GM19023 (cell line): Measurements from ENCODE around the gene MAVS.

ENCODE experiments used
- ATAC-seq: cut with Tn5 transposase; IDR thresholded peaks from one replicate; pipeline ENCODE4 v1.9.1; 2021; ENCODE audit warnings: mild to moderate bottlenecking, moderate library complexity; ENCODE audit not compliant: unreplicated experiment

MAVS gene

DNA sequence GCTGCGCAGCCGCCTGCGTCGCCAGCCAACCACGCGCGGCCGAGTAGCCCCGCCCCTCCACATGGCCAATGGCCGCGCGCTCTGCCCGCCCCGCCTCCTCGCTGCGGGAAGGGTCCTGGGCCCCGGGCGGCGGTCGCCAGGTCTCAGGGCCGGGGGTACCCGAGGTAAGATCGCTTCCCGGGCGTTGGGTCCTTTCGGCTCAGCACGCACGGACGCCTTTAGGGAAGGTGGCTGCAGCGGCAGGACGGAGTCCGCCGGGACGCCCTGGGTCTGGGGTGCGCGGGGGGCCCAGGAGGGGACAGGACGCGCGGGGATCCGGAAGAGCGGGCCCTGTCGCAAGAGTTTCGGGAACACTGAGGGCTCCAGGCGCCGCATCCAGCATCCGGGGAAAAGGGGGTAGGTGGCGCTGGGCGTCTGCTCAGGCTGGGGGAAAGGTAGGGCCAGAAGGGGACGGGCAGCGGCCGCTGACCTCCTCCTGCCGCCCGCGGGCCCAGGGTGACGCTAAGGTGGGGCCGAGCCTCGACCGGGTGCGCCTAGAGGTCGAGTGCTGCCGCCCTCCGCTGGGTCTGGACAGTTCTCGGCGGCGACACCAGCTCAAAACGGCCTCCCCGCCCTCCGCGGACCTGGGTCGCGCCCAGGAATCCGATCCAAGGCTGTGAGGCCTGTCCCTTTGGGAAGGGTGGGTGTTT is at the start of gene MAVS:
MAVS (plus strand) TSS at position 95 of the 689 bp plus-strand sequence. CDS start 7,791 bp downstream, outside the sequence.
- ATAC-seq = peak; percentile 90

DNA sequence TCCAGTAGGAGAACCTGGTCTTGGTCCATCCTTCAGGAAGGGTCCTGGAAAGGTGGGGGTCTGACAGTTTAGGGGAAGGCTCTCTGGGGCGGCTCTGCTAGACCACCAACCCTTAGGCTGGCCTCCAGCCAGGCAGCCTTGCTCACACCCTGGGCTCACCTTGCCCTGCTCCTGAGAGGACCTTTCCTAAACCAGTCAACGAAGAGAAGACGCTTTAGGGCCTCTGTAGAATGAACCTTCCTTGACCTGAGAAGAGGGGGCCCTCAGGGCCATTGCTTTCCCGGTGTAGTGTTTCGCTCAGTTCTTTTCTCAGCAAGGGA is 49.4 kb upstream of the MAVS start:
- no peak for ATAC-seq

DNA sequence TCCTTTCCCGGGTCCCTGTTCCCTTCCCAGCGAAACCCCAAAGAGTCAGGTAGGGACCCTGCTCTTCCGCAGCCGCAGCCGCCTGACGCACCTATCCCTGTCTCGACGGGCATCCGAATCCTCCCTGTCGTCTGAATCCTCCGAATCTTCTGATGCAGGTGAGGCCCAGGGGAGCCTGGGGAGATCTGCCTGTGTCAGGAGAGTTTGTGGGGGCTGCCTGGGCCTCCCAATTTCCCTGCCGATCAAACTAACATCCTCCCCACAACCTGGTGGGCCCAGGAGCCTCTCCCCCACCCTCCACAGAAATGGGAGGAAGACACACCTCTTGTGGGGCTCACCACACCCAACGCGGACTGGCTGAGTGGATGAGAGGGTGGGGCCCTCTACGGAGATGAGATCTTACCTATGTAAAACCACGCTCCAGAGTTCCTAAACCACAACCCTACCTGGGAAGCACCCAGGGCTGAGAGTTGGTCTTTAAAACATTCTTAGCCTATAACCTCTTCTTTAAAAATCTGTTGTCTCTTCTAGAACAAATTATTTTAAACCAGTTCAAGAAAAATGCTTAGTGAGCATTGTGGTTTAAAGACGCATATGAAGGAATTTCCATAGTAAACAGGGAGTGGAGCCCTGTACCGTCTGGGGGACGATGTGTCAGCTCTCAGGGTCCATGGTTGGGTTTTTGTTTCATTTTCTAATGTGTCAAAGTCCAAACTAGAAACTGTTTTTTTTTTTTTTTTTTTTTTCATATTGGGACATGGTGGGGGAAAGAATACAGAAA is 48.9 kb upstream of the MAVS start:
- no peak for ATAC-seq

DNA sequence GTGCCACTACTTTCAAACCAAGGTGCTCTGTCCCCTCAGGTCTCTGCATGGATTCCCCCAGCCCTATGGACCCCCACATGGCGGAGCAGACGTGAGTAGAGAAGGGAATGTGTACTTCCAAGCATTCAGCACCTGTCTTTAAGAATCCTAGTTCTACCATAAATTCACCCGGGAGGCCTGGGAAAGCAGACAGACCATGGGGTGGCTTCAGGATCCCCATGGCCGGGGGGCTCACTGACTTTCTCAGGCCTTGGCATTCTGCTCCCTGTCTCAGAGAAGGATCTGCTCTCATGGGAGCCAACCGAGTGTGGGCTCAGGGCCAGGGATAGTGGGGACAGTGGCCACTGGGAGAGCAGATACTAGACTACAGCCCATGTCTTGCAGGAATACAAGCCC is 48.3 kb upstream of the MAVS start:
- ATAC-seq = no peak

DNA sequence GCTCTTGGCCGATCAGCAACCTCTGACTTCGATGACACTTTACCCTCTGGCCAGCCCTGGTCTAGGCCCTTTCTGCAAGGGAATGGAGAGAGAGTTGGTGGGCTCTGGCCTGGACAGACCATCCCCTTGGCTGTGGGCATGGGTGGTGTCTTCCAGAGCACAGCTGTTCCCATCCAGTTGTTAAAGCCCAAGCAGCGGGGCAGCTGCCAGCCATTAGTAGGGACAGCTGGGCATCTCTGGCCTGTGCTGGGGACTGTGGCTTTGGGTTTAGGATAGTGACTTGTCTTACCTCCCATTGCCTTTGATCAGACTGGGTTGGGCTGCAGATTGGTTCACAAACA is 47.8 kb upstream of the MAVS start:
- ATAC-seq = no peak

DNA sequence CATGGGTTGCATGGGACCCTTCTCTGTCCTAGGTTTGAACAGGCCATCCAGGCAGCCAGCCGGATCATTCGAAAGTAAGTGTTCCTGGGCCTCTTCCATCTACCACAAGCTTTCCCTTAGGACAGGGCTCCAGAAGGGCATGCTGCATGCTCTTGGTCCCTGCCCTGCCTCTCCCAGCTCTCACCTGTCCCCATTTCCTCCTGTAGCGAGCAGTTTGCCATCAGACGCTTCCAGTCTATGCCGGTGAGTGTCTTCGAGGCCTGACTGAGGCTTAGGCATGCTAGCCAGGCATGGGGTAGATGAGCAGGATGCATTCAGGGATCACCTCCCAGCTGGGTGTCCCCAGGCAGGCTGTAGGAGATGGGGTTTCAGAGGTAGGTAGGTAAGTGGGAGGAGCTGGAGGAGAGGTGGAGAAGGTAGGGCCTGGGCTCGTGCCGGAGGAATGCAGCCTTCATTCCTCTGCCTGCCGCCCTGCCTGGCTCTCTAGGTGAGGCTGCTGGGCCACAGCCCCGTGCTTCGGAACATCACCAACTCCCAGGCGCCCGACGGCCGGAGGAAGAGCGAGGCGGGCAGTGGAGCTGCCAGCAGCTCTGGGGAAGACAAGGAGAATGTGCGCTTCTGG is 46.3 kb upstream of the MAVS start:
- ATAC-seq = no peak

DNA sequence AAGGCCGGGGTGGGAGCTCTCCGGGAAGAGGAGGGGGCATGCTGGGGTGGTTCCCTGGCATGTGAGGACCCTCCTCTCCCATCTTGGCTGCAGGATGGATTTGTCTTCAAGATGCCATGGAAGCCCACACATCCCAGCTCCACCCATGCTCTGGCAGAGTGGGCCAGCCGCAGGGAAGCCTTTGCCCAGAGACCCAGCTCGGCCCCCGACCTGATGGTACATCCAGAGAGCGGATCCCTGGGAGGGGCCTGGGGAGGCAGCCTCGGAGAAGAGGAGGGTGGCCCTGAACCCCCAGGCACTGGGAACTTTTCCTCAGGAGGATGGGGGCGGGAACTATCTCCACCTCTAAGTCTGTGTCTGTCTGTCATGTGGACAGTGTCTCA is 45.8 kb upstream of the MAVS start:
- no peak for ATAC-seq

DNA sequence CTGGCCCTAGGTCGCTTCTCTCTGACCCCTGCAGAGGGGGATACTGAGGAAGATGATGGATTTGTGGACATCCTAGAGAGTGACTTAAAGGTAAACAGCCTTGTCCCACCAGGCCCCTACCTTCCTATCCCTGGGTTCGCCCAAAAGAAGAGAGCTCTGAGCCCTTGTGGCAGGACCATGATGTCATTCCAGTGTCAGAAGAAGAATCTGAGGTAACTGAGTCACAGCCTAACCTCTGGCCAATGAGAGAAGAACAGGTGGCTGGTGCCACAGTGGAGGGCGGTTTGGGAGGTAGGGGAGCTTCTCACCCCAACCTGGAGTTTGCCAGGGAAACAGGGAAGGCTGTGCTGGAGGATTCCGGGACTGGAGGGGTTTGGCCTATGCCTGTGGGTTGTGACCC is 45.3 kb upstream of the MAVS start:
- no peak for ATAC-seq

DNA sequence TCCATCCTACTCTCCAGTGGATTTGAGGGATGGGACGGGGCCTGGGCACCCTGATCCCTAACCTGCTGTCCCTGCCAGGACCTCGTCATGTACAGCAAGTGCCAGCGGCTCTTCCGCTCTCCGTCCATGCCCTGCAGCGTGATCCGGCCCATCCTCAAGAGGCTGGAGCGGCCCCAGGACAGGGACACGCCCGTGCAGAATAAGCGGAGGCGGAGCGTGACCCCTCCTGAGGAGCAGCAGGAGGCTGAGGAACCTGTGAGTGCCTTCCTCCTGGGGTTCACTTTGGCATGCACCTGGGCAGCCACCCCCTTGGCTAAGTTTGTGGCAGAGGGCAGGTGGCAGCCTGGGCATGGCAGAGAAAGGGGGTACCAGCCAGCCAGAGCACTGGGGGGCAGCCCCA is 44.8 kb upstream of the MAVS start:
- ATAC-seq = no peak

DNA sequence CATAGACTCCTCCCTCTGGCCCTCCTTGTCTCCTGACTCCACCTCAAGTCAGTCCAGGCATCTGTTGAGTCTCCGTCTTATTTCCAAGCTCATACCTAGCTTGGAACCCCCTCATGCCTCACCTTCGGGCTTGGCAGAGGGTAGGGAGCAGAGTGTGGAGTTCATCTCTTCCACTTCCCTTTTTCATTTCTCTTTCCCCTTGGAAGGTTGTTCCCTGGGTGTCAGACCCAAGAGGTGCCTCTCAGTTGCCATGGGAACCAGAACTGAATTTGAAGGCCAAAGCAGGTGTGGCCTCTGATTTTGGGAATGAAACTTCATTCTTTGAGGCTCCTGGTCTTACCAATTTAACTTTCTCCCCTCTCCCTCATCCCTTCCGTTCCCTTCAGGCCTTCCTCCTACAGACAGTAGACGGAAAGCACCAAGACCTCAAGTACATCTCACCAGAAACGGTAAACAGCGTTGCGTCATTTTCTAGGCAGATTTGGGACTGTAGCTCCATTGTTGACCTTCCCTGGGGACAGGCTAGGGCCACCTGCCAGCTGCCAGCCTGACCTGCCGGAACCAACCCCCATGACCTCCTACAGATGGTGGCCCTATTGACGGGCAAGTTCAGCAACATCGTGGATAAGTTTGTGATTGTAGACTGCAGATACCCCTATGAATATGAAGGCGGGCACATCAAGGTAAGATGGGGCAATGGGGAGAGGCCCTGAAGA is 44.0 kb upstream of the MAVS start:
- no peak for ATAC-seq

DNA sequence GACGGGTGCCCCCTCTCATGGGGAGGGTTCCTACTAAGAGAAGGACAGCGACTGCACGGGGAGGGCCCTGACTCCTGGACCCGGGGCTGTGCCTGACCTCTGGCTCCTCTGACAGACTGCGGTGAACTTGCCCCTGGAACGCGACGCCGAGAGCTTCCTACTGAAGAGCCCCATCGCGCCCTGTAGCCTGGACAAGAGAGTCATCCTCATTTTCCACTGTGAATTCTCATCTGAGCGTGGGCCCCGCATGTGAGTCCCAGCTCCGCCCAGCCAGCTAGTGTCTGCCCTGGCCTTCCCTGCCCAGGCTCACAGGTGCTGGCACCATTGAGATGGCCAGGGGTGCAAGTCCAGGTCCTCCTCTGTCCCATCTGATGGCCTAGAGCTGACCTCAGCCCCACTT is 43.3 kb upstream of the MAVS start:
- no peak for ATAC-seq

DNA sequence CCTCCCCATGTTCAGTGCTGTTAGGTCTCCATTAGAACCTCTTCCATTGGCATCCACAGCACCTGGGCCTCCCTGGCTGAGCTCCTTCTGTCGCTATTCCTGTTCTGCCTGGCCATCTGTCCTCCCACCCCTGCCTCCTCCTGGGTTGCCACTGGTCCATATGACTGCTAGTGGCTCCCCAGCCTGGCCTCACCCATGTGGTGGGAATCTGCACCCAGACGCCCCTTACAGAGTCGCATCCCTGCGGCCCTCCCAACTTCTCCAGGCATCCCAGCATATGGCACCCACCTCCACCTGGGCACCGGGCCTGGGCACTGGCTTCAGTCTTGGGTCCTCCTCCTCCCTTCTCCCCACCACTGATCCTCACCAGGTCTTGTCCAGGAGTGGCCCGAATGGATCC is 42.8 kb upstream of the MAVS start:
- no peak for ATAC-seq

DNA sequence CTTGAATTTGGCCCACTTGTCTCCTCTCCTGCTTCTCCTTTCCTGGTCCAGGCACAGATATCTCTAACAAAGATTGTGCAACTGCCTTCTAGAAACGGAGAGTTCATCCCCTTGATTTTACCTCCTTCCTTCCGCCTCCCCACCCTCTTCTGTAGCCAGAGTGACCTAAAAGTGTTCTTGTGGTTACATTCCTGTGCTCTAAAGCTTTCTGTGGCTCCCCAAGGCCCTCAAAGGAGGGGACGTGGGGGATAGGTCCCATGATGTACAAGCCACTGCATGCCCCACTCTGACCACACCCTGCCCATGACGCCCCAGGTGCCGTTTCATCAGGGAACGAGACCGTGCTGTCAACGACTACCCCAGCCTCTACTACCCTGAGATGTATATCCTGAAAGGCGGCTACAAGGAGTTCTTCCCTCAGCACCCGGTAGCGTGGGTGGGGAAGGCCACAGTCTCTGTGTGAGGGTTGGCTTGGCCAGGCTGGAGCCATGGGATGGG is 42.3 kb upstream of the MAVS start:
- no peak for ATAC-seq

DNA sequence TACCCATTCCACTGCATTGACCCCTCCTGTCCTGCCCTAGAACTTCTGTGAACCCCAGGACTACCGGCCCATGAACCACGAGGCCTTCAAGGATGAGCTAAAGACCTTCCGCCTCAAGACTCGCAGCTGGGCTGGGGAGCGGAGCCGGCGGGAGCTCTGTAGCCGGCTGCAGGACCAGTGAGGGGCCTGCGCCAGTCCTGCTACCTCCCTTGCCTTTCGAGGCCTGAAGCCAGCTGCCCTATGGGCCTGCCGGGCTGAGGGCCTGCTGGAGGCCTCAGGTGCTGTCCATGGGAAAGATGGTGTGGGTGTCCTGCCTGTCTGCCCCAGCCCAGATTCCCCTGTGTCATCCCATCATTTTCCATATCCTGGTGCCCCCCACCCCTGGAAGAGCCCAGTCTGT is 41.9 kb upstream of the MAVS start:
- no peak for ATAC-seq

DNA sequence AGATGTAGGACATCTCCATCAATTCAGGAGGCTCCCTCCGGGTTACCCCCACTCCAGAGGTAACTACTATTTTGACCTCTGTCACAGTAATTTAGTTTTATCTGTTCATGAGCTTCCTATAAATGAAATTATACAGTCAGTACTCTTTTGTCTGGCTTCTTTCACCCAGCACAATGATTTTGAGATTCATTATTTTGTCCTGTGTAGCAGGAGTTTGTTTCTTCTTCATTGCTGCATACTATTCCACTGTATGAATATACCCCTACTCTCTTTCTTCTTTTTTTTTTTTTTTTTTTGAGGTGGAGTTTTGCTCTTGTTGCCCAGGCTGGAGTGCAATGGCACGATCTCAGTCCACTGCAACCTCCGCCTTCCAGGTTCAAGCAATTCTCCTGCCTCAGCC is 38.1 kb upstream of the MAVS start:
- no peak for ATAC-seq

DNA sequence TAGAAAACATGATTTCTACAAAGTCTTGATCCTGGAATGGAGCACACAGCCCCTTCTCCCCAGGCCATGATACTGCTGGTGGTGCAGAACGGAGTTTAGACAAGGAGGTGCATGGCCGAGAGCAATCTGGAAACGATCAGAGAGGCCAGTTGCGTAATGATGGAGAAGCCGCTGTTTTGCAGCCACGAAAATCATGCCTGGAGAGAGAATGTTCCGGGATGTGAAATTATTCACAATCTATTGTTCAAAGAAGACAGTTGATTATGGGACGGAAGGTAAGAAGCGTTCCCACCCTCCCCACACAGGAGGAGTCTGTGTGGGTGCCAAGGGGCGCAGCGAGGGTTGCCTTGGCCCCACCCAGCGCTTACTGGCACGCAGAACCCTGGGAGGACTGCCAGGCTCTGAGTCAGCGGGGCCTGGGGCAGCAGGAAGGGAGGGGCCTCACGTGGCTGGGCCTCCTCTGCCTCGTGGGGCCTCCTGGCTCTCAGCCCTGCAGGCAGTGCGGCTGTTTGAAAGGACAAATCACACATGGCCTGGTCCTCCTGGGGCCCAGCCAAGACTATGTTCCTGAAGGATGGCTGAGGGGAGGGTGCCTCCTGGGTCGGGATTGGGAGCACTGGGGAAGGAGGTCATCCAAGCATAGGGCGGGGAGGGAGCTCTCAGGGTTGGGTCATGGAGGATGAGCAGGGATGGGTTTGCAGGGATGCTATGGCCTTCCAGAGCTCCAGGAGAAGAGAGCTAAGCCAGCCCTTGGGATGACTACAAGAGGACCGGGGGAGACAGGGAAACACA is 35.0 kb upstream of the MAVS start:
- ATAC-seq = no peak

DNA sequence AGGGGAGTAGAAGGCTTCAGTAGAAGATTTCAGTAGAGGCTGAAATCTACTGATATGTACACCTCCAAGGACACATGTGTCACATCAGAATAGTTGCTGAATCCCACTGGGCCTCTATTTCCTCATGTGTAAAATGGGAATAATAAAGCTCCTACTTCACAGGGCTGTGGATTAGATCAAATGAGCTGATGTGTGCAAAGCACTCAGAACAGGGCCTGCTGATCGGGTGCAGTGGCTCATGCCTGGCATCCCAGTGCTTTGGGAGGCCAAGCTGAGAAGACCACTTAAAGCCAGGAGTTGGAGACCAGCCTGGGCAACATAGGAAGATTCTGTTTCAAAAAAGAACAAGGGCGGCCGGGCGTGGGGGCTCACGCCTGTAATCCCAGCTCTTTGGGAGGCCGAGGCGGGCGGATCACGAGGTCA is 34.4 kb upstream of the MAVS start:
- no peak for ATAC-seq

DNA sequence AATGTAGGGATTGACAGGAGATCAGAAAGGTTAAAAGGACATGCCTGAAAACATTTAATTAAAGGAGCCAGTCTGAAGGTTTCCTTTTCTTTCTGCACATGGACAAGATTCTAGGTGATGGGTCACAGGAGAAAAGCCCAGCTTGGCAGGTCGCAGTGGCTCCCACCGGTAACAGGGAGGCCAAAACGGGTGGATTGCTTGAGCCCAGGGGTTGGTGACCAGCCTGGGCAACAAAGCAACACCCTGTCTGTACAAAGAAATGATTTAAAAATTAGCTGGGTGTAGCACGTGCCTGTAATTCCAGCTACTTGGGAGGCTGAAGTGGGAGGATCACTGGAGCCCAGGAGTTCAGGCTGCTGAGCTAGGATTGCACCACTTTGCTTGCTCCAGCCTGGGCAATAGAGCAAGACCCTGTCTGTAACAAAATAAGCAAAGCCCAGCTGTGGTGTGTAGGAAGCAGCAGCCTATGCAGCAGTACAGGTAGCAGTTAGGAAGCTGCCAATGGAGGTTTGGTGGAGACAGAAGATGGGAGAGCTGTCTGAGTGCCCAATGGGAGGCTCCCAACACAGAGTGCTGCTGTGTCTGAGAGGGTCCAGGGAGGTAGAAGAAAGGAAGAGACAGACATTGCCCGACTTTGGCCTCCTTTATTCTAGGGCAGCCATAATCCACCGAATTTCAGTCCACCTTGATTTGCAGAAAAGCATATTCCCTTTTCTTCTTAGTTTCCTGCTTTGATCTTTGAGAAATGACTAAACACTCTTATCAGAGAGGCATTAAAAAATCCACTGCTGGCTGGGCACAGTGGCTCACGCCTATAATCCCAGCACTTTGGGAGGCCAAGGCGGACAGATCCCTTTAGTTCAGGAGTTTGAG is 33.4 kb upstream of the MAVS start:
- ATAC-seq = no peak

DNA sequence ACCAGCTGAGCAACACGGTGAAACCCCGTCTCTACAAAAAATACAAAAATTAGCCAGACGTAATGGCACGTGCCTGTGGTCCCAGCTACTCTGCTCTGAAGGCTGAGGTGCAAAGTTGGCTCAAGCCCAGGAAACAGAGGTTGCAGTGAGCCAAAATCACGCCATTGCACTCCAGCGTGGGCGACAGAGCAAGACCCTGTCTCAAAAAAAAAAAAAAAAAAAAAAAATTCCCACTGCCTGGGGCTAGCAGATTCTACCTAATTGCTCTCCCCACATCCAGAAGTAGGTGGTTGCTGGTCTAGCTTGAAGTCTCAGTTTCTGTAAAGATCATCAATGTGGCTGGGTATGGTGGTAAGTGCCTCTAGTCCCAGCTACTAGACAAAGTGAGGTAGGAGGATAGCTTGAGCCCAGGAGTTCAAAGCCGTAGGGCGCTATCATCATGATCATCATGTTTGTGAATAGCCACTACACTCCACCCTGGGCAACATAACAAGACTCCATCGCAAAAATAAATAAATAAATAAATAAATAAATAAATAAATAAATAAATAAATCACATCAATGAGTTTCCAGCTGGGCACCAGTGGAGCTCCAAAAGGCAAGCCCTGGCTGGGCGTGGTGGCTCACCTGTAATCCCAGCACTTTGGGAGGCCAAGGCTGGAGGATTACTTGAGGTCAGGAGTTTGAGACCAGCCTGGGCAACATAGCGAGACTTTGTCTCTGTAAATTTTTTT is 32.6 kb upstream of the MAVS start:
- no peak for ATAC-seq
